ENCODE results near the gene RAB33B.
A peak's percentile ranks its signal among the peaks of the same experiment; 100 is the strongest.

DNA sequence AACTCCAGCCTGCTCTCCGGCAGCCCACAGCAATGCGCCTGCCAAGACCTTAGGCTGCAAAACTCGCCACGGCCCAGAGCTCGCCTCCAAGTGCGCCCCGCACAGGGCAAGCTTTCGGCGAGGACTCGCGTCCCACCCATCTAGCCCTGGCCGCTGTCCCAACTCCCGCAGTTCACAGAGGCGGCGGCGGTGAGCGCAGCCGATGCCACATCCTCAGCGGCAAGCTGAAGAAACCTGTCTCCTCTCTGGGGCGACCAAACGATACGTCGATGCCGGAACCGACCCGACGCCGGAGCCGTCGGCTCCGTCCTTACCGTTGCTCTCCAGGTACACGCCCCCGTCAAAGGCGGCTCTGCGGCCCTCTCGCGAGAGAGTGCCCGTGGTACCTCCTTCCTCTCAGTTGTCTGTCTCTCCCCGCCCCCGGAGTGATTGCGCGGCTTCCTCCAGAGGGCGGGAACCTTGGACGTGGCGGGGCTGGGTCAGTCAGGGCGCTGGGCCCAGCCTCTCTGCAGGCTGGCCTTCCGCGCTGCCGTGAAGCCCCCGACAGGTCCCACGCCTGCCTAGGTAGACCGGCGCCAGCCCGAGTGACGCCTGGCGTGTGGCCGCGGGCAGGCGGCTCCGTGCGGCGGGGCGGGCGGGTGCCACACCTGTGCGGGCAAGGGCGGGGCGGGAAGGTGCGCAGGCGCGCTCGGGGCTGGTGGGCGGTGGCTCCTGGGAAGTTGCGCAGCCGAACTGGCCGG is 380 bp upstream of the RAB33B start:
- TF ChIP-seq KLF1 (tag by site-specific recombination; IDR thresholded peaks at IDR 0.05): peak; percentile 50
- TF ChIP-seq, protein P1, sequence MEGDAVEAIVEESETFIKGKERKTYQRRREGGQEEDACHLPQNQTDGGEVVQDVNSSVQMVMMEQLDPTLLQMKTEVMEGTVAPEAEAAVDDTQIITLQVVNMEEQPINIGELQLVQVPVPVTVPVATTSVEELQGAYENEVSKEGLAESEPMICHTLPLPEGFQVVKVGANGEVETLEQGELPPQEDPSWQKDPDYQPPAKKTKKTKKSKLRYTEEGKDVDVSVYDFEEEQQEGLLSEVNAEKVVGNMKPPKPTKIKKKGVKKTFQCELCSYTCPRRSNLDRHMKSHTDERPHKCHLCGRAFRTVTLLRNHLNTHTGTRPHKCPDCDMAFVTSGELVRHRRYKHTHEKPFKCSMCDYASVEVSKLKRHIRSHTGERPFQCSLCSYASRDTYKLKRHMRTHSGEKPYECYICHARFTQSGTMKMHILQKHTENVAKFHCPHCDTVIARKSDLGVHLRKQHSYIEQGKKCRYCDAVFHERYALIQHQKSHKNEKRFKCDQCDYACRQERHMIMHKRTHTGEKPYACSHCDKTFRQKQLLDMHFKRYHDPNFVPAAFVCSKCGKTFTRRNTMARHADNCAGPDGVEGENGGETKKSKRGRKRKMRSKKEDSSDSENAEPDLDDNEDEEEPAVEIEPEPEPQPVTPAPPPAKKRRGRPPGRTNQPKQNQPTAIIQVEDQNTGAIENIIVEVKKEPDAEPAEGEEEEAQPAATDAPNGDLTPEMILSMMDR (tag by site-specific recombination; IDR thresholded peaks at IDR 0.05): peak; percentile 26; the same call in 1 of the 2 replicates
